HG02884 (cell line): ENCODE measurements around the gene LCLAT1.
"Not testable (repeated sequence)": the region's sequence is repeated elsewhere in the genome, so short reads cannot be mapped to it uniquely, and the experiment has no call there.

Experiments
- ATAC-seq: cut with Tn5 transposase; IDR thresholded peaks from one replicate; pipeline ENCODE4 v1.9.1; 2021; ENCODE audit warnings: mild to moderate bottlenecking, moderate library complexity; ENCODE audit not compliant: unreplicated experiment

Gene LCLAT1

GRCh38 chr2:30631051-30631671 lies 184.1 kb downstream of the LCLAT1 start:
- ATAC-seq, result no peak

- ATAC-seq, result no peak
Measured at GRCh38 chr2:30633039-30633438, 186.0 kb downstream of the LCLAT1 start.

- no peak for ATAC-seq
Measured at GRCh38 chr2:30636311-30636710, 189.3 kb downstream of the LCLAT1 start.

- no peak for ATAC-seq
Measured at GRCh38 chr2:30639836-30640235, 192.8 kb downstream of the LCLAT1 start.

GRCh38 chr2:30641765-30642345 lies 194.8 kb downstream of the LCLAT1 start:
- ATAC-seq, result no peak

- ATAC-seq, result not testable (repeated sequence)
Measured at GRCh38 chr2:30643013-30643412, 196.0 kb downstream of the LCLAT1 start.

- no peak for ATAC-seq
Measured at GRCh38 chr2:30643674-30644073, 196.6 kb downstream of the LCLAT1 start.

GRCh38 chr2:30645081-30645744 lies 198.2 kb downstream of the LCLAT1 start:
- no peak for ATAC-seq

- ATAC-seq, result no peak
Measured at GRCh38 chr2:30645745-30646119, 198.7 kb downstream of the LCLAT1 start.

- ATAC-seq, result no peak
Measured at GRCh38 chr2:30647752-30648457, 200.9 kb downstream of the LCLAT1 start.

GRCh38 chr2:30649278-30649677 lies 202.2 kb downstream of the LCLAT1 start:
- no peak for ATAC-seq

GRCh38 chr2:30649828-30650227 lies 202.8 kb downstream of the LCLAT1 start:
- ATAC-seq, result no peak

- no peak for ATAC-seq
Measured at GRCh38 chr2:30652271-30652915, 205.3 kb downstream of the LCLAT1 start.

GRCh38 chr2:30653847-30654246 lies 206.8 kb downstream of the LCLAT1 start:
- ATAC-seq, result no peak

GRCh38 chr2:30654404-30654803 lies 207.4 kb downstream of the LCLAT1 start:
- no peak for ATAC-seq

GRCh38 chr2:30655211-30655610 lies 208.2 kb downstream of the LCLAT1 start:
- no peak for ATAC-seq

GRCh38 chr2:30655660-30656059 lies 208.6 kb downstream of the LCLAT1 start:
- no peak for ATAC-seq

GRCh38 chr2:30656079-30656478 lies 209.0 kb downstream of the LCLAT1 start:
- ATAC-seq, result no peak

- no peak for ATAC-seq
Measured at GRCh38 chr2:30661173-30662107, 214.4 kb downstream of the LCLAT1 start.
